SIG-M5 treated with dmso at 0.1 percent for 504 hours (cell line): Measurements from ENCODE around the gene RASSF4.

Source experiments
- DNase-seq: peaks from one replicate; lab custom pipeline; 2025; ENCODE audit not compliant: unreplicated experiment; lab: John Stamatoyannopoulos, UW

Gene RASSF4

GRCh38 chr10:44959247-44960087 is at the start of gene RASSF4:
Gene RASSF4, plus strand, starts transcription at chr10:44959802. Its CDS starts 10,401 bp downstream, at chr10:44970203.
- DNase-seq, result peak; percentile 69

- no peak for DNase-seq
These were observed 49.7 kb upstream of the RASSF4 start for GRCh38 chr10:44909910-44910309.

GRCh38 chr10:44910602-44911001 is 49.0 kb upstream of the RASSF4 start:
- no peak for DNase-seq

- DNase-seq, result no peak
These were observed 48.5 kb upstream of the RASSF4 start, which contains the start of gene TMEM72 for GRCh38 chr10:44911081-44911540. Gene TMEM72, plus strand, starts transcription at chr10:44911337. Its CDS starts 176 bp downstream, at chr10:44911513.

GRCh38 chr10:44911951-44912350 is 47.7 kb upstream of the RASSF4 start:
- DNase-seq, result no peak

GRCh38 chr10:44913350-44914081 is 46.1 kb upstream of the RASSF4 start:
- peak; percentile 86 for DNase-seq

GRCh38 chr10:44914891-44915290 is 44.7 kb upstream of the RASSF4 start:
- no peak for DNase-seq

- DNase-seq, result no peak
These were observed 43.2 kb upstream of the RASSF4 start for GRCh38 chr10:44916429-44916828.

- DNase-seq, result no peak
These were observed 41.8 kb upstream of the RASSF4 start for GRCh38 chr10:44917848-44918247.

- no peak for DNase-seq
These were observed 39.4 kb upstream of the RASSF4 start for GRCh38 chr10:44920252-44920651.

GRCh38 chr10:44921061-44921460 is 38.5 kb upstream of the RASSF4 start:
- DNase-seq, result no peak

GRCh38 chr10:44921506-44921905 is 38.1 kb upstream of the RASSF4 start:
- DNase-seq, result no peak

GRCh38 chr10:44922021-44922420 is 37.6 kb upstream of the RASSF4 start:
- no peak for DNase-seq

- DNase-seq, result no peak
These were observed 36.6 kb upstream of the RASSF4 start for GRCh38 chr10:44922796-44923545.

GRCh38 chr10:44923611-44924010 is 36.0 kb upstream of the RASSF4 start:
- no peak for DNase-seq

GRCh38 chr10:44924261-44925040 is 35.2 kb upstream of the RASSF4 start:
- DNase-seq, result no peak

GRCh38 chr10:44925224-44925623 is 34.4 kb upstream of the RASSF4 start:
- DNase-seq, result peak; percentile 26

GRCh38 chr10:44925811-44926750 is 33.5 kb upstream of the RASSF4 start:
- DNase-seq, result no peak

GRCh38 chr10:44926751-44927351 is 32.8 kb upstream of the RASSF4 start:
- no peak for DNase-seq
